ENCODE results near the gene UBASH3B. TPM values are rescaled to one million over a fixed set of nuclear protein-coding genes. Genes with fewer than 3 reads are reported as not detected.

UBASH3B gene
- total RNA-seq, 1 donor from 2014 or later, result 62.1 TPM

- peak; percentile 82 for DNase-seq (ENCODE audit: low read depth)
These were observed 126.1 kb downstream of the UBASH3B start for GRCh38 chr11:122781378-122782195.

GRCh38 chr11:122782222-122782621, 126.7 kb downstream of the UBASH3B start:
- no peaks in the 10 kb centered on the region for H3K27me3 ChIP-seq (ENCODE audit: insufficient read depth, low read length)
- no peaks in the 10 kb centered on the region for H4K20me1 ChIP-seq (ENCODE audit: insufficient read depth, low read length)
- DNase-seq (ENCODE audit: low read depth), result no peak
- H3K36me3 ChIP-seq (ENCODE audit: insufficient read depth, low read length), result peaks cover 26% of the 10 kb centered on the region
- no peak overlapping the region for H3K27ac ChIP-seq (ENCODE audit: low read depth, low read length)
- H3K4me3 Mint-ChIP-seq (ENCODE audit: unreplicated experiment), result no peak overlapping the region
- H3K9me3 Mint-ChIP-seq (ENCODE audit: unreplicated experiment), result no peaks in the 10 kb centered on the region
- H3K36me3 Mint-ChIP-seq (ENCODE audit: low read depth, unreplicated experiment), result peaks cover 13% of the 10 kb centered on the region
- peaks cover 24% of the 10 kb centered on the region for H3K4me1 ChIP-seq (ENCODE audit: insufficient read depth, low read length)
- H3K4me3 ChIP-seq (ENCODE audit: insufficient read depth, low read depth, low read length), result no peak overlapping the region
- no peak for TF ChIP-seq EZH2 (IDR thresholded peaks at IDR 0.05; ENCODE audit: insufficient read depth, low read length)
- TF ChIP-seq, protein P1, sequence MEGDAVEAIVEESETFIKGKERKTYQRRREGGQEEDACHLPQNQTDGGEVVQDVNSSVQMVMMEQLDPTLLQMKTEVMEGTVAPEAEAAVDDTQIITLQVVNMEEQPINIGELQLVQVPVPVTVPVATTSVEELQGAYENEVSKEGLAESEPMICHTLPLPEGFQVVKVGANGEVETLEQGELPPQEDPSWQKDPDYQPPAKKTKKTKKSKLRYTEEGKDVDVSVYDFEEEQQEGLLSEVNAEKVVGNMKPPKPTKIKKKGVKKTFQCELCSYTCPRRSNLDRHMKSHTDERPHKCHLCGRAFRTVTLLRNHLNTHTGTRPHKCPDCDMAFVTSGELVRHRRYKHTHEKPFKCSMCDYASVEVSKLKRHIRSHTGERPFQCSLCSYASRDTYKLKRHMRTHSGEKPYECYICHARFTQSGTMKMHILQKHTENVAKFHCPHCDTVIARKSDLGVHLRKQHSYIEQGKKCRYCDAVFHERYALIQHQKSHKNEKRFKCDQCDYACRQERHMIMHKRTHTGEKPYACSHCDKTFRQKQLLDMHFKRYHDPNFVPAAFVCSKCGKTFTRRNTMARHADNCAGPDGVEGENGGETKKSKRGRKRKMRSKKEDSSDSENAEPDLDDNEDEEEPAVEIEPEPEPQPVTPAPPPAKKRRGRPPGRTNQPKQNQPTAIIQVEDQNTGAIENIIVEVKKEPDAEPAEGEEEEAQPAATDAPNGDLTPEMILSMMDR (IDR thresholded peaks at IDR 0.05; ENCODE audit: insufficient read depth, low read depth, low read length), result no peak
- peaks cover 39% of the 10 kb centered on the region for H3K4me1 Mint-ChIP-seq (ENCODE audit: low read depth, unreplicated experiment)
- H3K27me3 Mint-ChIP-seq (ENCODE audit: low read depth, unreplicated experiment), result no peaks in the 10 kb centered on the region
- H3K79me2 ChIP-seq (ENCODE audit: insufficient read depth, low read length), result no peaks in the 10 kb centered on the region
- H3K27ac Mint-ChIP-seq (ENCODE audit: unreplicated experiment), result no peak overlapping the region
- no peaks in the 10 kb centered on the region for H3K9me3 ChIP-seq (ENCODE audit: insufficient read depth, low read depth, low read length)
- H3K4me2 ChIP-seq (ENCODE audit: low read length), result no peak overlapping the region
- H3K9ac ChIP-seq (ENCODE audit: low read length), result no peak overlapping the region
- no peak for FAIRE-seq
- H2AFZ ChIP-seq (ENCODE audit: low read depth, low read length), result no peak overlapping the region

More at GRCh38 chr11:122781378-122782195, 126.1 kb downstream of the UBASH3B start:
- Histone ChIP-seq H3K9me3 (ENCODE audit: insufficient read depth, low read depth, low read length) (no peaks in the 10 kb centered on the region), H2AFZ (ENCODE audit: low read depth, low read length) (no peak overlapping the region), H3K9ac (ENCODE audit: low read length) (peak overlapping the region; percentile 25), H3K4me2 (ENCODE audit: low read length) (peak overlapping the region; percentile 12), H3K4me1 (ENCODE audit: insufficient read depth, low read length) (peaks cover 27% of the 10 kb centered on the region), H3K27ac (ENCODE audit: low read depth, low read length) (no peak overlapping the region), H3K79me2 (ENCODE audit: insufficient read depth, low read length) (no peaks in the 10 kb centered on the region), H3K27me3 (ENCODE audit: insufficient read depth, low read length) (no peaks in the 10 kb centered on the region), H3K4me3 (ENCODE audit: insufficient read depth, low read depth, low read length) (no peak overlapping the region), H3K36me3 (ENCODE audit: insufficient read depth, low read length) (peaks cover 24% of the 10 kb centered on the region), H4K20me1 (ENCODE audit: insufficient read depth, low read length) (no peaks in the 10 kb centered on the region)
- Mint-ChIP-seq H3K4me1 (ENCODE audit: low read depth, unreplicated experiment) (peaks cover 39% of the 10 kb centered on the region), H3K4me3 (ENCODE audit: unreplicated experiment) (no peak overlapping the region), H3K36me3 (ENCODE audit: low read depth, unreplicated experiment) (peaks cover 13% of the 10 kb centered on the region), H3K27ac (ENCODE audit: unreplicated experiment) (no peak overlapping the region), H3K9me3 (ENCODE audit: unreplicated experiment) (no peaks in the 10 kb centered on the region), H3K27me3 (ENCODE audit: low read depth, unreplicated experiment) (no peaks in the 10 kb centered on the region)
- FAIRE-seq, result peak; percentile 73
- TF ChIP-seq, protein P1 (IDR thresholded peaks at IDR 0.05; ENCODE audit: insufficient read depth, low read depth, low read length), result peak; percentile 97
- no peak for TF ChIP-seq EZH2 (IDR thresholded peaks at IDR 0.05; ENCODE audit: insufficient read depth, low read length)
